HepG2 (cell line): ENCODE results near the gene LDLRAD2. TPM values are rescaled to one million over a fixed set of nuclear protein-coding genes. Genes with fewer than 3 reads are reported as not detected.

ENCODE experiments used
- ATAC-seq: fragments of 200-7000 bp; cut with Tn5 transposase; 3 replicates; pipeline ENCODE4 v1.9.1; 2020; ENCODE audit warnings: mild to moderate bottlenecking, moderate library complexity
- BruUV-seq: library from RNA; stranded (reverse); fragments of 400-500 nt; replicated peaks from 2 replicates; lab custom pipeline; 2021; lab: Mats Ljungman, UMichigan
- CTCF ChIA-PET: fragments of 300-600 bp; formaldehyde crosslinking; extraction: SDS; loops from one replicate; lab custom pipeline; 2021; ENCODE audit warnings: low total read pairs, inconsistent platforms, low intra/inter-chr PET ratio; lab: Yijun Ruan, JAX
- POLR2A ChIA-PET: fragments of 350-600 bp; sonication (Branson Sonifier 250); formaldehyde crosslinking; loops from one replicate; lab custom pipeline; 2020; ENCODE audit warnings: antibody characterized with exemption, inconsistent platforms; lab: Yijun Ruan, JAX
- DNase-seq: peaks from one replicate; pipeline ENCODE4 v3.0.0-alpha.2; 2015; ENCODE audit warnings: low spot score
- FAIRE-seq: peaks from 3 replicates; lab custom pipeline; 2011; peaks lifted over from hg19 to GRCh38; lab: Jason Lieb, UNC
- H2AFZ ChIP-seq: one replicate; pipeline ENCODE4 v1.6.1; 2011; ENCODE audit warnings: low read length, inconsistent platforms
- H3K27ac ChIP-seq: fragments of 300-600 bp; 3 replicates; pipeline ENCODE4 v1.8.0; 2011; ENCODE audit warnings: mixed run types, mild to moderate bottlenecking, mixed read lengths, low read length, inconsistent platforms; ENCODE audit not compliant: insufficient read depth; ENCODE audit errors: extremely low read length
- H3K27me3 ChIP-seq, 2 experiments: fragments of 200-600 bp in 1 of 2; 2 replicates in 1 of 2; 3 replicates in 1 of 2; pipeline versions ENCODE4 v1.6.0 to v1.8.0; 2011; ENCODE audit warnings: low read length in 2 of 2, mild to moderate bottlenecking in 2 of 2, moderate library complexity in 2 of 2, inconsistent platforms in 1 of 2; ENCODE audit not compliant: insufficient read depth in 2 of 2, control insufficient read depth in 1 of 2
- H3K36me3 ChIP-seq, 2 experiments: fragments of 200-600 bp in 1 of 2; replicated peaks in 1 of 2; 2 replicates in 1 of 2; 3 replicates in 1 of 2; pipeline versions ENCODE4 v1.5.1 to v1.8.0; 2011; ENCODE audit warnings: low read length in 2 of 2, inconsistent platforms in 1 of 2; ENCODE audit not compliant: insufficient read depth in 2 of 2, control insufficient read depth in 1 of 2
- H3K4me1 ChIP-seq: 2 replicates; pipeline ENCODE4 v1.5.1; 2012; ENCODE audit warnings: low read length, inconsistent platforms; ENCODE audit not compliant: insufficient read depth
- H3K4me2 ChIP-seq: 2 replicates; pipeline ENCODE4 v1.6.0; 2011; ENCODE audit warnings: low read depth, low read length, inconsistent platforms
- H3K4me3 ChIP-seq, 3 experiments: fragments of 200-600 bp in 1 of 3; sonication (generic), shearing (Covaris generic) in 1 of 3; replicated peaks in 1 of 3; 2 replicates each; pipeline ENCODE4 v1.5.1; 2011 to 2016; ENCODE audit warnings: low read length in 3 of 3, inconsistent platforms in 2 of 3, low read depth in 2 of 3, mild to moderate bottlenecking in 2 of 3, control low read depth in 1 of 3, mixed read lengths in 1 of 3; ENCODE audit not compliant: insufficient read depth in 1 of 3
- H3K79me2 ChIP-seq: one replicate; pipeline ENCODE4 v1.6.1; 2011; ENCODE audit warnings: low read length, inconsistent platforms; ENCODE audit not compliant: insufficient read depth
- H3K9ac ChIP-seq: 2 replicates; pipeline ENCODE4 v1.6.0; 2011; ENCODE audit warnings: mild to moderate bottlenecking, low read depth, low read length, inconsistent platforms; ENCODE audit not compliant: insufficient read depth
- H3K9me3 ChIP-seq: 2 replicates; pipeline ENCODE4 v1.5.1; 2012; ENCODE audit warnings: mild to moderate bottlenecking, low read length
- H4K20me1 ChIP-seq: 2 replicates; pipeline ENCODE4 v1.6.0; 2011; ENCODE audit warnings: inconsistent platforms, mild to moderate bottlenecking, low read length, moderate library complexity; ENCODE audit not compliant: insufficient read depth
- BHLHE40 ChIP-seq: IDR thresholded peaks from 2 replicates; pipeline ENCODE4 v1.6.1; 2011; ENCODE audit warnings: low read length, improper control_type of control experiment
- CBX2 ChIP-seq, 2 experiments: fragments of 200-600 bp in 1 of 2; sonication (generic); formaldehyde crosslinking in 1 of 2; IDR thresholded peaks; 2 replicates each; pipeline versions ENCODE4 v1.7.0 to v1.8.1; 2018 to 2022; ENCODE audit warnings: low read depth in 2 of 2, low read length in 1 of 2, mild to moderate bottlenecking in 1 of 2, missing genetic modification reagents in 1 of 2
- CEBPG ChIP-seq: IDR thresholded peaks from 2 replicates; pipeline ENCODE4 v1.6.1; 2016
- CREB1 ChIP-seq, 2 experiments: fragments of 450-650 bp in 1 of 2; IDR thresholded peaks; 2 replicates each; pipeline ENCODE4 v1.6.1; 2016 to 2017; ENCODE audit warnings: control low read depth in 1 of 2, mild to moderate bottlenecking in 1 of 2, missing compliant biosample characterization in 1 of 2, missing genetic modification characterization in 1 of 2
- NCOA2 ChIP-seq: sonication (generic); formaldehyde crosslinking; IDR thresholded peaks from 2 replicates; pipeline ENCODE4 v1.8.0; 2022; ENCODE audit warnings: inconsistent platforms
- PHB2 ChIP-seq: fragments of 450-650 bp; IDR thresholded peaks from 2 replicates; pipeline ENCODE4 v1.6.1; 2018; ENCODE audit not compliant: partially characterized antibody
- SCMH1 ChIP-seq: sonication (generic); formaldehyde crosslinking; IDR thresholded peaks from 2 replicates; pipeline ENCODE4 v1.9.0; 2021; ENCODE audit warnings: missing genetic modification reagents, mild to moderate bottlenecking, borderline replicate concordance
- ZBTB42 ChIP-seq: sonication (generic); formaldehyde crosslinking; IDR thresholded peaks from 2 replicates; pipeline ENCODE4 v1.5.0; 2020; ENCODE audit warnings: mild to moderate bottlenecking, missing genetic modification reagents
- ZNF136 ChIP-seq: sonication (generic); formaldehyde crosslinking; IDR thresholded peaks from 2 replicates; pipeline ENCODE4 v1.8.1; 2022; ENCODE audit warnings: low read depth, mild to moderate bottlenecking, moderate library complexity, missing genetic modification reagents
- ZNF335 ChIP-seq: sonication (generic); formaldehyde crosslinking; IDR thresholded peaks from 2 replicates; pipeline ENCODE4 v1.4.0; 2020; ENCODE audit warnings: missing genetic modification reagents
- ZNF510 ChIP-seq: sonication (generic); formaldehyde crosslinking; IDR thresholded peaks from 2 replicates; pipeline ENCODE4 v1.4.0; 2020; ENCODE audit warnings: low read depth, mild to moderate bottlenecking, missing genetic modification reagents
- ZNF547 ChIP-seq: sonication (generic); formaldehyde crosslinking; IDR thresholded peaks from 2 replicates; pipeline ENCODE4 v1.5.1; 2020; ENCODE audit warnings: mild to moderate bottlenecking, missing genetic modification reagents
- ZNF563 ChIP-seq: sonication (generic); formaldehyde crosslinking; IDR thresholded peaks from 2 replicates; pipeline ENCODE4 v1.8.0; 2022; ENCODE audit warnings: mild to moderate bottlenecking, moderate library complexity, missing genetic modification reagents
- WGBS: methylation state at CpG from one replicate; pipeline ENCODE4 v1.1.6; 2017; ENCODE audit warnings: low lambda C conversion rate; 5-methylcytosine and 5-hydroxymethylcytosine counted together
- in situ Hi-C: cut with HindIII; loops from 2 replicates; pipeline ENCODE4 v1.10.0; 2017; ENCODE audit warnings: low pct_unique_long_range_greater_than_20kb; ENCODE audit not compliant: extremely low pct_ligation_motif_present
- intact Hi-C: fragments of 100-400 bp; cut with micrococcal nuclease; formaldehyde crosslinking; loops from one replicate; pipeline ENCODE4 v1.10.0; 2022; ENCODE audit not compliant: unreplicated experiment
- polyA plus RNA-seq, 8 experiments: library from polyadenylated mRNA; depleted of rRNA in 3 of 8; stranded (reverse) in 7 of 8; unstranded in 1 of 8; fragments of >200 nt; fragmentation: Illumina TruSeq in 4 of 8; extraction: Trizol in 4 of 8; gene quantifications; 2 replicates each; pipeline versions ENCODE4 v1.2.1 to v1.2.3, GENCODE V29; 2011 to 2016; ENCODE audit warnings: low read depth in 4 of 8, missing spikeins in 1 of 8, mixed read lengths in 1 of 8; ENCODE audit not compliant: insufficient read depth in 1 of 8
- total RNA-seq, 5 experiments: library from RNA; depleted of rRNA; stranded (reverse); fragments of >200 nt; fragmentation: Illumina TruSeq; extraction: Trizol; gene quantifications; 2 replicates each; pipeline ENCODE4 v1.2.3, GENCODE V29; 2016; ENCODE audit warnings: low read depth in 1 of 5
- TF ChIP-seq, protein P1 (sequence below): sonication (generic); formaldehyde crosslinking; IDR thresholded peaks from 2 replicates; pipeline ENCODE4 v1.4.0; 2020; ENCODE audit warnings: low read depth, missing genetic modification reagents
- TF ChIP-seq, protein P2 (sequence below): sonication (generic); formaldehyde crosslinking; IDR thresholded peaks from 2 replicates; pipeline ENCODE4 v1.9.0; 2021; ENCODE audit warnings: missing genetic modification reagents, borderline replicate concordance

The LDLRAD2 gene
- total and polyA plus RNA-seq, 2 of the 13 experiments (the other 11 are each of a cell fraction or from before 2014, with no cell fraction given): not detected

DNA sequence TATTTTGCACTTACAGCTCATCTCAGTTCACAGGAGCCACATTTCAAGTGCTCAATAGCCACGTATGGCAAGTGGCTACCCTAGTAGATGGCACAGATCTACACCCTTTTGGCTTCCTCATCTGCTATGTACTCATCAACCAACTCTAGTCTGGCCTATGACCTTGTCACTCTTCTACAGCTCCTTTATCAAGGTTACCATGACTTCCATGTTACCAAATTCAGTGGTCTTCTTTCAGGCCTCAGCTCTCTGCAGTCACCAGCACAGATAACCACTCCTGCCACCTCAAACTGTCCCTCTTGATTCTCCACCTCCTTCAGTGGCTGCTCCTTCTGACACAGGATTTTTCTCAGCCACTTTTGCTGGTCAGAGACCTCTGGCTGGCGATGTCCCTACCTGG lies 17.4 kb upstream of the LDLRAD2 start:
- H3K9me3 ChIP-seq: peaks cover 5% of the 10 kb centered on the region; the same call in 1 of the 2 replicates
- H3K4me3 ChIP-seq: no peak overlapping the region
- no peak overlapping the region for H2AFZ ChIP-seq
- H3K36me3 ChIP-seq: no peaks in the 10 kb centered on the region
- BruUV-seq: no TSS peak
- intact Hi-C loops (no loop called here), in situ Hi-C loops (no loop called here)
- H3K4me1 ChIP-seq: peaks cover 9% of the 10 kb centered on the region; the same call in 1 of the 2 replicates
- DNase-seq (no peak), FAIRE-seq (no peak), ATAC-seq (no peak)
- TF ChIP-seq CREB1 (IDR thresholded peaks at IDR 0.05) (no peak), CREB1 (CRISPR knock-in tag; IDR thresholded peaks at IDR 0.05) (no peak), PHB2 (no peak), ZNF136 (CRISPR knock-in tag) (no peak), BHLHE40 (no peak), CBX2 (IDR thresholded peaks at IDR 0.05; ENCODE audit: low read depth, low read length) (no peak), CBX2 (CRISPR knock-in tag; IDR thresholded peaks at IDR 0.05; ENCODE audit: low read depth) (no peak), CEBPG (CRISPR knock-in tag) (no peak), NCOA2 (CRISPR knock-in tag) (no peak), ZNF335 (CRISPR knock-in tag) (no peak), ZNF563 (CRISPR knock-in tag) (no peak), ZNF547 (no peak), ZNF510 (no peak), ZBTB42 (no peak), SCMH1 (CRISPR knock-in tag) (no peak)
- TF ChIP-seq, protein P1, sequence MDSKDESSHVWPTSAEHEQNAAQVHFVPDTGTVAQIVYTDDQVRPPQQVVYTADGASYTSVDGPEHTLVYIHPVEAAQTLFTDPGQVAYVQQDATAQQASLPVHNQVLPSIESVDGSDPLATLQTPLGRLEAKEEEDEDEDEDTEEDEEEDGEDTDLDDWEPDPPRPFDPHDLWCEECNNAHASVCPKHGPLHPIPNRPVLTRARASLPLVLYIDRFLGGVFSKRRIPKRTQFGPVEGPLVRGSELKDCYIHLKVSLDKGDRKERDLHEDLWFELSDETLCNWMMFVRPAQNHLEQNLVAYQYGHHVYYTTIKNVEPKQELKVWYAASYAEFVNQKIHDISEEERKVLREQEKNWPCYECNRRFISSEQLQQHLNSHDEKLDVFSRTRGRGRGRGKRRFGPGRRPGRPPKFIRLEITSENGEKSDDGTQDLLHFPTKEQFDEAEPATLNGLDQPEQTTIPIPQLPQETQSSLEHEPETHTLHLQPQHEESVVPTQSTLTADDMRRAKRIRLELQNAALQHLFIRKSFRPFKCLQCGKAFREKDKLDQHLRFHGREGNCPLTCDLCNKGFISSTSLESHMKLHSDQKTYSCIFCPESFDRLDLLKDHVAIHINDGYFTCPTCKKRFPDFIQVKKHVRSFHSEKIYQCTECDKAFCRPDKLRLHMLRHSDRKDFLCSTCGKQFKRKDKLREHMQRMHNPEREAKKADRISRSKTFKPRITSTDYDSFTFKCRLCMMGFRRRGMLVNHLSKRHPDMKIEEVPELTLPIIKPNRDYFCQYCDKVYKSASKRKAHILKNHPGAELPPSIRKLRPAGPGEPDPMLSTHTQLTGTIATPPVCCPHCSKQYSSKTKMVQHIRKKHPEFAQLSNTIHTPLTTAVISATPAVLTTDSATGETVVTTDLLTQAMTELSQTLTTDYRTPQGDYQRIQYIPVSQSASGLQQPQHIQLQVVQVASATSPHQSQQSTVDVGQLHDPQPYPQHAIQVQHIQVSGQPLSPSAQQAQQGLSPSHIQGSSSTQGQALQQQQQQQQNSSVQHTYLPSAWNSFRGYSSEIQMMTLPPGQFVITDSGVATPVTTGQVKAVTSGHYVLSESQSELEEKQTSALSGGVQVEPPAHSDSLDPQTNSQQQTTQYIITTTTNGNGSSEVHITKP (CRISPR knock-in tag): no peak
- TF ChIP-seq, protein P2, sequence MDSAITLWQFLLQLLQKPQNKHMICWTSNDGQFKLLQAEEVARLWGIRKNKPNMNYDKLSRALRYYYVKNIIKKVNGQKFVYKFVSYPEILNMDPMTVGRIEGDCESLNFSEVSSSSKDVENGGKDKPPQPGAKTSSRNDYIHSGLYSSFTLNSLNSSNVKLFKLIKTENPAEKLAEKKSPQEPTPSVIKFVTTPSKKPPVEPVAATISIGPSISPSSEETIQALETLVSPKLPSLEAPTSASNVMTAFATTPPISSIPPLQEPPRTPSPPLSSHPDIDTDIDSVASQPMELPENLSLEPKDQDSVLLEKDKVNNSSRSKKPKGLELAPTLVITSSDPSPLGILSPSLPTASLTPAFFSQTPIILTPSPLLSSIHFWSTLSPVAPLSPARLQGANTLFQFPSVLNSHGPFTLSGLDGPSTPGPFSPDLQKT (CRISPR knock-in tag): no peak
- no peaks in the 10 kb centered on the region for H4K20me1 ChIP-seq
- no peaks in the 10 kb centered on the region for H3K79me2 ChIP-seq
- no peak overlapping the region for H3K27ac ChIP-seq
- no peak overlapping the region for H3K9ac ChIP-seq
- WGBS: 52% methylated on average over 2 of the region's 2 CpGs
- ChIA-PET POLR2A (no interaction called here), CTCF (no interaction called here)
- no peaks in the 10 kb centered on the region for H3K27me3 ChIP-seq
- H3K4me2 ChIP-seq: no peak overlapping the region
